ENCODE results near the gene CPA2. TPM values are rescaled to one million over a fixed set of nuclear protein-coding genes. Genes with fewer than 3 reads are reported as not detected.

CPA2 gene
- polyA plus RNA-seq, 4 donors, result 0.34 to 0.90 (median 0.49) TPM

Other genes starting within 250 kb of the CPA2 start
- gene ZC3HC1, start 215.5 kb upstream of the CPA2 start, polyA plus RNA-seq (ENCODE audit: insufficient read length in 4 of 4), result 10 to 100 TPM; 20.8 to 31.5 (median 29.9) TPM
- gene KLHDC10, start 196.3 kb upstream of the CPA2 start, polyA plus RNA-seq (ENCODE audit: insufficient read length in 4 of 4), result 10 to 100 TPM; 49.4 to 56.4 (median 53.5) TPM
- gene TMEM209, start 61.5 kb upstream of the CPA2 start, polyA plus RNA-seq (ENCODE audit: insufficient read length in 4 of 4), result 10 to 100 TPM; 17.1 to 31.0 (median 28.8) TPM
- not detected for gene SSMEM1, start 59.0 kb upstream of the CPA2 start, polyA plus RNA-seq (ENCODE audit: insufficient read length in 4 of 4)
- 1 to 10 TPM in 1 of 4 donors, under 1 TPM in 3; 0.32 to 1.5 (median 0.36) TPM for gene CPA4, start 26.3 kb downstream of the CPA2 start, polyA plus RNA-seq (ENCODE audit: insufficient read length in 4 of 4)
- gene CPA5, start 78.0 kb downstream of the CPA2 start, polyA plus RNA-seq (ENCODE audit: insufficient read length in 4 of 4), result under 1 TPM in 2 of 4 donors, not detected in 2; 0.09 to 0.41 TPM
- gene CPA1, start 113.6 kb downstream of the CPA2 start, polyA plus RNA-seq (ENCODE audit: insufficient read length in 4 of 4), result 1 to 10 TPM; 1.6 to 3.1 (median 2.1) TPM
- gene CEP41, start 174.2 kb downstream of the CPA2 start, polyA plus RNA-seq (ENCODE audit: insufficient read length in 4 of 4), result 10 to 100 TPM; 22.6 to 34.8 (median 28.3) TPM
- 1,000 to 10,000 TPM in 1 of 4 donors, 100 to 1,000 TPM in 3; 647 to 1,335 (median 819) TPM for gene MEST, start 225.2 kb downstream of the CPA2 start, polyA plus RNA-seq (ENCODE audit: insufficient read length in 4 of 4)